Measurements from ENCODE around the gene CPPED1.

Gene CPPED1

GRCh38 chr16:12747261-12747660 is 56.4 kb downstream of the CPPED1 start:
- ChIA-PET POLR2A (no interaction called here), CTCF (no interaction called here)
- TF ChIP-seq CTCF (IDR thresholded peaks at IDR 0.05; ENCODE audit: insufficient read depth, low read length, missing control alignments) = no peak
- DNase-seq (ENCODE audit: low read depth, low spot score) = no peak
- no peak overlapping the region for H3K4me3 ChIP-seq (ENCODE audit: low read depth, low read length)

GRCh38 chr16:12744860-12745259 is 58.8 kb downstream of the CPPED1 start:
- POLR2A ChIA-PET = no interaction called here
- TF ChIP-seq CTCF (IDR thresholded peaks at IDR 0.05; ENCODE audit: insufficient read depth, low read length, missing control alignments) = no peak
- DNase-seq (ENCODE audit: low read depth, low spot score) = no peak
- CTCF ChIA-PET = no interaction called here
- no peak overlapping the region for H3K4me3 ChIP-seq (ENCODE audit: low read depth, low read length)

- CTCF ChIA-PET = no interaction called here
- no peak for TF ChIP-seq CTCF (IDR thresholded peaks at IDR 0.05; ENCODE audit: insufficient read depth, low read length, missing control alignments)
- no peak for DNase-seq (ENCODE audit: low read depth, low spot score)
- POLR2A ChIA-PET = no interaction called here
- H3K4me3 ChIP-seq (ENCODE audit: low read depth, low read length) = no peak overlapping the region
Observed at GRCh38 chr16:12742741-12743140, 60.9 kb downstream of the CPPED1 start.

- no peak for TF ChIP-seq CTCF (IDR thresholded peaks at IDR 0.05; ENCODE audit: insufficient read depth, low read length, missing control alignments)
- no peak overlapping the region for H3K4me3 ChIP-seq (ENCODE audit: low read depth, low read length)
- DNase-seq (ENCODE audit: low read depth, low spot score) = no peak
- ChIA-PET POLR2A (interaction anchor here (0.5 to 0.7 kb wide), 2 partner anchors 11 to 155 kb away, joined by 3 to 4 read pairs; no protein-coding TSS in a partner anchor), CTCF (no interaction called here)
Observed at GRCh38 chr16:12740986-12741610, 62.6 kb downstream of the CPPED1 start.

GRCh38 chr16:12739738-12740137 is 63.9 kb downstream of the CPPED1 start:
- TF ChIP-seq CTCF (IDR thresholded peaks at IDR 0.05; ENCODE audit: insufficient read depth, low read length, missing control alignments) = no peak
- ChIA-PET CTCF (no interaction called here), POLR2A (no interaction called here)
- no peak overlapping the region for H3K4me3 ChIP-seq (ENCODE audit: low read depth, low read length)
- DNase-seq (ENCODE audit: low read depth, low spot score) = no peak

- H3K4me3 ChIP-seq (ENCODE audit: low read depth, low read length) = no peak overlapping the region
- no peak for TF ChIP-seq CTCF (IDR thresholded peaks at IDR 0.05; ENCODE audit: insufficient read depth, low read length, missing control alignments)
- ChIA-PET CTCF (no interaction called here), POLR2A (no interaction called here)
- no peak for DNase-seq (ENCODE audit: low read depth, low spot score)
Observed at GRCh38 chr16:12737563-12737962, 66.1 kb downstream of the CPPED1 start.

All from AG04449 (cell line).